Thymus (tissue), 11 donors: ENCODE measurements around the gene MFAP4. TPM values are rescaled to one million over a fixed set of nuclear protein-coding genes. Genes with fewer than 3 reads are reported as not detected.
"Not testable (repeated sequence)": the region's sequence is repeated elsewhere in the genome, so short reads cannot be mapped to it uniquely, and the experiment has no call there.

Experiments used
- DNase-seq, 9 donors: peaks; one replicate each; pipeline ENCODE4 v3.0.0-alpha.2; 2013; ENCODE audit warnings: low spot score in 9 of 9, low read depth in 6 of 9, missing footprints in 1 of 9
- H3K27ac ChIP-seq, 2 donors: one replicate each; pipeline ENCODE4 v1.5.1; 2013; ENCODE audit warnings: control low read depth in 1 of 2, low read depth in 1 of 2, low read length in 1 of 2, mild to moderate bottlenecking in 1 of 2, moderate library complexity in 1 of 2
- H3K27me3 ChIP-seq, 2 donors: one replicate each; pipeline ENCODE4 v1.5.1; 2013; ENCODE audit warnings: low read length in 1 of 2; ENCODE audit not compliant: control insufficient read depth in 2 of 2, insufficient read depth in 1 of 2
- H3K36me3 ChIP-seq, 2 donors: one replicate each; pipeline ENCODE4 v1.5.1; 2013; ENCODE audit warnings: low read length in 1 of 2, mild to moderate bottlenecking in 1 of 2, moderate library complexity in 1 of 2; ENCODE audit not compliant: control insufficient read depth in 2 of 2, insufficient read depth in 2 of 2
- H3K4me1 ChIP-seq, 2 donors: one replicate each; pipeline ENCODE4 v1.5.1; 2013; ENCODE audit warnings: low read length in 2 of 2; ENCODE audit not compliant: control insufficient read depth in 2 of 2, insufficient read depth in 2 of 2
- H3K4me3 ChIP-seq, 2 donors: one replicate each; pipeline ENCODE4 v1.5.1; 2013; ENCODE audit warnings: low read length in 2 of 2, control low read depth in 1 of 2, mild to moderate bottlenecking in 1 of 2
- H3K9me3 ChIP-seq, 2 donors: one replicate each; pipeline ENCODE4 v1.5.1; 2013; ENCODE audit warnings: low read length in 1 of 2, mild to moderate bottlenecking in 1 of 2; ENCODE audit not compliant: control insufficient read depth in 2 of 2, insufficient read depth in 1 of 2
- WGBS: extraction: QIAGEN DNeasy Blood & Tissue Kit; methylation state at CpG from one replicate; pipeline ENCODE4 v1.1.7; 2013; 5-methylcytosine and 5-hydroxymethylcytosine counted together
- polyA plus RNA-seq: library from polyadenylated mRNA; stranded (reverse); fragments of 200-250 nt; gene quantifications from one replicate; pipeline ENCODE4 v1.2.3, GENCODE V29; 2013
- total RNA-seq: library from RNA; stranded (reverse); fragments of 120-200 nt; gene quantifications from one replicate; pipeline ENCODE4 v1.2.4, GENCODE V29; 2013
- donor health status: healthy.

Gene MFAP4
- total and polyA plus RNA-seq, 2 donors = 10.2 to 21.4 TPM

GRCh38 chr17:19357351-19357750 is 29.6 kb downstream of the MFAP4 start:
- no peak for DNase-seq
- Histone ChIP-seq H3K4me1 (peaks cover 4 to 6% of the 10 kb centered on the region in 2 donors), H3K27me3 (peaks cover 6 to 50% of the 10 kb centered on the region in 2 donors), H3K4me3 (no peak overlapping the region), H3K36me3 (no peaks in the 10 kb centered on the region), H3K27ac (no peak overlapping the region), H3K9me3 (no peaks in the 10 kb centered on the region)
- 95% methylated on average over 7 of the region's 7 CpGs for WGBS

GRCh38 chr17:19354748-19355147 is 32.2 kb downstream of the MFAP4 start:
- Histone ChIP-seq H3K4me1 (no peaks in the 10 kb centered on the region), H3K36me3 (no peaks in the 10 kb centered on the region), H3K27ac (no peak overlapping the region), H3K27me3 (peaks cover 0 to 26% of the 10 kb centered on the region in 2 donors), H3K9me3 (no peaks in the 10 kb centered on the region), H3K4me3 (no peak overlapping the region)
- DNase-seq = no peak
- WGBS = 83% methylated on average over 6 of the region's 6 CpGs

GRCh38 chr17:19353401-19353800 is 33.6 kb downstream of the MFAP4 start:
- H3K4me1 ChIP-seq, H3K4me3 ChIP-seq, H3K9me3 ChIP-seq, H3K27ac ChIP-seq, DNase-seq, H3K36me3 ChIP-seq: not testable (repeated sequence)
- H3K27me3 ChIP-seq = peaks cover 0 to 14% of the 10 kb centered on the region in 2 donors
- 97% methylated on average over 11 of the region's 11 CpGs for WGBS

- 97% methylated on average over 9 of the region's 9 CpGs for WGBS
- DNase-seq = no peak
- H3K27ac ChIP-seq = no peak overlapping the region
Measured at GRCh38 chr17:19348806-19349205, 38.2 kb downstream of the MFAP4 start.

GRCh38 chr17:19348081-19348650 is 38.8 kb downstream of the MFAP4 start:
- H3K9me3 ChIP-seq = no peaks in the 10 kb centered on the region
- WGBS = 95% methylated on average over 9 of the region's 9 CpGs
- no peaks in the 10 kb centered on the region for H3K36me3 ChIP-seq
- DNase-seq = no peak
- peaks cover 0 to 22% of the 10 kb centered on the region in 2 donors for H3K27me3 ChIP-seq
- no peak overlapping the region for H3K4me3 ChIP-seq
- no peak overlapping the region for H3K27ac ChIP-seq
- H3K4me1 ChIP-seq = no peaks in the 10 kb centered on the region

More at GRCh38 chr17:19348806-19349205, 38.2 kb downstream of the MFAP4 start:
- no peak overlapping the region for H3K4me3 ChIP-seq
- H3K27me3 ChIP-seq = peaks cover 0 to 20% of the 10 kb centered on the region in 2 donors
- H3K4me1 ChIP-seq = no peaks in the 10 kb centered on the region
- no peaks in the 10 kb centered on the region for H3K36me3 ChIP-seq
- H3K9me3 ChIP-seq = no peaks in the 10 kb centered on the region

- H3K9me3 ChIP-seq = no peaks in the 10 kb centered on the region
- WGBS = 95% methylated on average over 13 of the region's 13 CpGs
- no peak for DNase-seq
- peaks cover 0 to 26% of the 10 kb centered on the region in 2 donors for H3K27me3 ChIP-seq
- no peak overlapping the region for H3K27ac ChIP-seq
- H3K36me3 ChIP-seq = no peaks in the 10 kb centered on the region
- no peak overlapping the region for H3K4me3 ChIP-seq
- H3K4me1 ChIP-seq = no peaks in the 10 kb centered on the region
Measured at GRCh38 chr17:19347323-19348080, 39.5 kb downstream of the MFAP4 start.

- H3K9me3 ChIP-seq = no peaks in the 10 kb centered on the region
Measured at GRCh38 chr17:19346351-19347255, 40.4 kb downstream of the MFAP4 start.

GRCh38 chr17:19345486-19346350 is 41.3 kb downstream of the MFAP4 start:
- Histone ChIP-seq H3K27ac (no peak overlapping the region), H3K36me3 (no peaks in the 10 kb centered on the region), H3K4me1 (no peaks in the 10 kb centered on the region), H3K9me3 (no peaks in the 10 kb centered on the region), H3K27me3 (peaks cover 0 to 32% of the 10 kb centered on the region in 2 donors), H3K4me3 (no peak overlapping the region)
- no peak for DNase-seq
- WGBS = 94% methylated on average over 13 of the region's 13 CpGs

More at GRCh38 chr17:19346351-19347255, 40.4 kb downstream of the MFAP4 start:
- Histone ChIP-seq H3K27me3 (peaks cover 0 to 28% of the 10 kb centered on the region in 2 donors), H3K27ac (no peak overlapping the region), H3K4me1 (no peaks in the 10 kb centered on the region), H3K36me3 (no peaks in the 10 kb centered on the region), H3K4me3 (no peak overlapping the region)
- DNase-seq = no peak
- 91% methylated on average over 19 of the region's 19 CpGs for WGBS
